Activated B cell treated with CpG ODN at 0.5 μM for 24 hours (primary cell): ENCODE results near the gene RAD51B. TPM values are rescaled to one million over a fixed set of nuclear protein-coding genes. Genes with fewer than 3 reads are reported as not detected.
A peak's percentile ranks its signal among the peaks of the same experiment; 100 is the strongest.

Experiments used
- ATAC-seq: fragments of 200-7000 bp; cut with Tn5 transposase; one replicate; pipeline ENCODE4 v1.10.0; 2021; ENCODE audit warnings: low read depth, mild to moderate bottlenecking, moderate library complexity
- CTCF ChIA-PET: fragments of 350-600 bp; sonication (Branson Sonifier 250); formaldehyde crosslinking; loops from one replicate; lab custom pipeline; 2021; ENCODE audit warnings: antibody characterized with exemption; lab: Charles Lee
- POLR2A ChIA-PET: fragments of 350-600 bp; sonication (Branson Sonifier 250); formaldehyde crosslinking; loops from one replicate; lab custom pipeline; 2021; ENCODE audit warnings: antibody characterized with exemption; lab: Charles Lee
- DNase-seq: peaks from one replicate; pipeline ENCODE4 v3.0.0; 2022
- H3K27ac Mint-ChIP-seq: one replicate; pipeline ENCODE4 v1.8.0; 2020; ENCODE audit warnings: mixed read lengths
- H3K27me3 Mint-ChIP-seq: one replicate; pipeline ENCODE4 v1.8.0; 2021; ENCODE audit warnings: mixed read lengths
- H3K36me3 Mint-ChIP-seq: one replicate; pipeline ENCODE4 v1.8.0; 2021; ENCODE audit warnings: low read depth, mixed read lengths
- H3K4me1 Mint-ChIP-seq: one replicate; pipeline ENCODE4 v1.8.0; 2021; ENCODE audit warnings: mixed read lengths
- H3K4me3 Mint-ChIP-seq: one replicate; pipeline ENCODE4 v1.8.0; 2020; ENCODE audit warnings: mild to moderate bottlenecking, mixed read lengths
- H3K9me3 Mint-ChIP-seq: one replicate; pipeline ENCODE4 v1.8.0; 2020; ENCODE audit warnings: mixed read lengths
- CTCF ChIP-seq: fragments of 200-600 bp; IDR thresholded peaks from one replicate; pipeline ENCODE4 v1.8.0; 2022; ENCODE audit warnings: antibody characterized with exemption, mild to moderate bottlenecking
- intact Hi-C: fragments of 100-400 bp; cut with micrococcal nuclease; formaldehyde crosslinking; loops from one replicate; pipeline ENCODE4 v1.15.1; 2024
- total RNA-seq: library from RNA; stranded (reverse); gene quantifications from 2 replicates; pipeline ENCODE4 v1.2.3, GENCODE V29; 2022

RAD51B gene
- total RNA-seq, 1 donor from 2014 or later: 53.9 TPM

DNA sequence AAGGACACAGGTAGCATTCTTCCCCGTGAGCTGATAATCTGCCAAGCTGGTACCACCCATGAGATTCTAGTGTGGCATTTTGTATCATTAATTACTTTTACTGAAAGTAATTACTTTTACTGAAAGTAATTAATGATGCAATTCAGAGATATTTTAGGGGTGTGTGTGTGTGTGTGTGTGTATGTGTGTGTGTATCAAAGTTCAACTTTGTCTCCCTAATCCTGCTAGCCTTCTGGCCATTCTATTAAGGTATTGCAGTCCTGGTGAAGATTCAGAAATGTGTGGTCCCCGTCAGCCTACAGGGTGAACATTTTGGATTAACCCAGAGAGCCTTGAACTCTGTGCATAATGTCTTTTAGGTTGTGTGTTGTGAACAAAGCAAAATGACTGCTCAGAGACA lies 662.4 kb downstream of the RAD51B start:
- no peak for ATAC-seq
- intact Hi-C loops: no loop called here
- ChIA-PET POLR2A (interaction anchor here (0.7 kb wide), 1 partner anchor 13 kb away, joined by 3 read pairs; no protein-coding TSS in a partner anchor), CTCF (no interaction called here)
- Mint-ChIP-seq H3K9me3 (no peaks in the 10 kb centered on the region), H3K27ac (no peak overlapping the region), H3K4me3 (no peak overlapping the region), H3K27me3 (no peaks in the 10 kb centered on the region), H3K4me1 (peaks cover 58% of the 10 kb centered on the region), H3K36me3 (no peaks in the 10 kb centered on the region)
- DNase-seq: no peak
- TF ChIP-seq CTCF: no peak

- CTCF ChIA-PET: no interaction called here
- POLR2A ChIA-PET: interaction anchor here (0.6 to 3.6 kb wide), 5 partner anchors 11 to 310 kb away, joined by 3 to 34 read pairs (median 9); partner anchors contain the start of gene ZFP36L1
- Mint-ChIP-seq H3K4me3 (no peak overlapping the region), H3K27ac (peak overlapping the region; percentile 30), H3K27me3 (no peaks in the 10 kb centered on the region), H3K9me3 (no peaks in the 10 kb centered on the region), H3K36me3 (no peaks in the 10 kb centered on the region), H3K4me1 (peaks cover 52% of the 10 kb centered on the region)
- intact Hi-C loops: no loop called here
- ATAC-seq: no peak
- no peak for TF ChIP-seq CTCF
- no peak for DNase-seq
Observed at GRCh38 chr14:68482772-68483395, 663.3 kb downstream of the RAD51B start.

GRCh38 chr14:68486033-68486732 lies 666.6 kb downstream of the RAD51B start:
- Mint-ChIP-seq H3K36me3 (no peaks in the 10 kb centered on the region), H3K27ac (no peak overlapping the region), H3K4me3 (no peak overlapping the region), H3K4me1 (peaks cover 41% of the 10 kb centered on the region), H3K9me3 (no peaks in the 10 kb centered on the region), H3K27me3 (no peaks in the 10 kb centered on the region)
- intact Hi-C loops: no loop called here
- ChIA-PET POLR2A (interaction anchor here (3.1 to 3.6 kb wide), 2 partner anchors 8 to 10 kb away, joined by 14 to 34 read pairs; no protein-coding TSS in a partner anchor), CTCF (no interaction called here)
- no peak for TF ChIP-seq CTCF
- ATAC-seq (no peak), DNase-seq (no peak)

- Mint-ChIP-seq H3K27me3 (no peaks in the 10 kb centered on the region), H3K27ac (no peak overlapping the region), H3K4me3 (no peak overlapping the region), H3K36me3 (no peaks in the 10 kb centered on the region), H3K4me1 (peaks cover 39% of the 10 kb centered on the region), H3K9me3 (no peaks in the 10 kb centered on the region)
- ATAC-seq (no peak), DNase-seq (no peak)
- CTCF ChIA-PET: no interaction called here
- POLR2A ChIA-PET: interaction anchor here (0.6 to 3.1 kb wide), 3 partner anchors 10 to 306 kb away, joined by 3 to 14 read pairs (median 10); partner anchors contain the start of gene ZFP36L1
- no peak for TF ChIP-seq CTCF
- intact Hi-C loops: no loop called here
Observed at GRCh38 chr14:68486809-68487208, 667.2 kb downstream of the RAD51B start.
